HG02642 (cell line): Measurements from ENCODE around the gene BTN3A1.
"Not testable (repeated sequence)": the region's sequence is repeated elsewhere in the genome, so short reads cannot be mapped to it uniquely, and the experiment has no call there.

Source experiments
- ATAC-seq: cut with Tn5 transposase; IDR thresholded peaks from one replicate; pipeline ENCODE4 v1.9.1; 2021; ENCODE audit warnings: mild to moderate bottlenecking; ENCODE audit not compliant: unreplicated experiment, poor library complexity

The BTN3A1 gene

GRCh38 chr6:26437550-26437949, 35.5 kb downstream of the BTN3A1 start:
- ATAC-seq, result no peak

- no peak for ATAC-seq
Measured at GRCh38 chr6:26438000-26438399, 35.9 kb downstream of the BTN3A1 start.

DNA sequence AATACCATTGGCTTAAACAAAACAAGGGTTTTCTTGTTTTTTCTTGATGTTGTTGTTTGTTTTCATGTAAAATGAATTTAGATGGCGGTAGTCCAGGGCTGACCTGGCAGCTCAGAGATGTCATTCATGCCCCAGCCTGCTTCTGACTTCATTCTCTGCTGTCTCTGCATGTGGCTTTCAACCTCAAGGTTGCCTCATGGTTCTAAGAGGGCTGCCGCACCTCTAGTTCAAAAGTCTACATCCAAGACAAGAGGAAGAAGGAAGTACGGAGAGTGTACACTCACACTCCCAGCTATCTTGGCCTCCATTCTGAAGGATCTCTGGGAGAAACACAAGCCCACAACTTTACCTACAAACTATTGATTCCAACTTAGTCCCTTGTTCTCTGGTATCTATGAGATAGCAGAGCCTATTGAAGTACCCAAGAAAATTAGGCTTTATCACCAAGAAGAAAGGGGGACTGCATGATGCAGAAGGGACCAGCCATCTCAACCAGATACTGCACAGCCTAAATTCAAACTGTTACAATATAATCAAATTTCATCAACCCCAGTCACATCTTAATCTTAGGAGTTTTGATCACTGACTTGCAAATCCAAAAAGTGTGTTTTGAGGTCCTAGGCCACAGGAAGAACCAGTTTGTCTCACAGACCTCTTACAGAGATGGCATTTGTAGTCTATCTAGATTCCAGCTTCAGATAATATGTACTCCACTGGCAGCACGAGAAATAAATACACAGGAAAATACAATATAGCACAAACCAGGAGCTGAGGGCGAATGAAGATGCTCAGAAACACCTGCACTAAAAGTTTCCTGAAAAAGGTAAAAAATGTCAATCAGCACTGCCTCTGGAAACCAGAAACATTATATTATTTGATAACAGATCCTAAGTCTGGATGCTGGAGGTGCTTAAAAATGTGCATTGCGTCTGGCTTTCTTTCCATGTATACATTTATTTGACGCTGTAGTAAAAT, 37.4 kb downstream of the BTN3A1 start:
- no peak for ATAC-seq

DNA sequence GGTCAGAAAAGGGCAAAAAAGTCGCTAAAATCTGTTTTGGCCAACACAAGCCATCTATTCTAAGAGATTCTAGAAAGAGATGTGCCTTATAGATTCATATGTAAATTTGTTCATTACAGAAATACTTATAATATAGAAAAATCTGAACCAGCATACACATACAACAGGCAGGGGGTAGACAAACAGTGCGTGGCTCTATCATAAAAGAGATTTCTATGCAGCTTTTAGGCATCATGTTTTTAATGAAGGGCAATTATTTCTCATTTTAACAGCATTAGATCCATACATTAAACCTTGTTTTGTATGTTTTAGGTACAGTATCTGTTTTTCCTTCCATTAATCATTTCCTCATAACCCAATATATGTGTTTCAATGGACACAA, 38.9 kb downstream of the BTN3A1 start:
- ATAC-seq, result no peak

GRCh38 chr6:26441977-26442376, 39.9 kb downstream of the BTN3A1 start:
- no peak for ATAC-seq

GRCh38 chr6:26445934-26446667, 44.0 kb downstream of the BTN3A1 start:
- ATAC-seq, result peak; percentile 74

GRCh38 chr6:26447257-26447656, 45.2 kb downstream of the BTN3A1 start:
- ATAC-seq, result no peak

GRCh38 chr6:26450240-26450639, 48.2 kb downstream of the BTN3A1 start:
- no peak for ATAC-seq

- no peak for ATAC-seq
Measured at GRCh38 chr6:26452631-26453235, 50.7 kb downstream of the BTN3A1 start.

GRCh38 chr6:26454631-26455030, 52.6 kb downstream of the BTN3A1 start:
- no peak for ATAC-seq

- ATAC-seq, result no peak
Measured at GRCh38 chr6:26455357-26455970, 53.4 kb downstream of the BTN3A1 start.

GRCh38 chr6:26457264-26457805, 55.3 kb downstream of the BTN3A1 start:
- peak; percentile 30 for ATAC-seq

- peak; percentile 93 for ATAC-seq
Measured at GRCh38 chr6:26457806-26458688, 56.0 kb downstream of the BTN3A1 start, which contains the start of gene BTN2A1. Gene BTN2A1 (plus strand): TSS chr6:26457955. CDS start chr6:26458637, 682 bp downstream.

DNA sequence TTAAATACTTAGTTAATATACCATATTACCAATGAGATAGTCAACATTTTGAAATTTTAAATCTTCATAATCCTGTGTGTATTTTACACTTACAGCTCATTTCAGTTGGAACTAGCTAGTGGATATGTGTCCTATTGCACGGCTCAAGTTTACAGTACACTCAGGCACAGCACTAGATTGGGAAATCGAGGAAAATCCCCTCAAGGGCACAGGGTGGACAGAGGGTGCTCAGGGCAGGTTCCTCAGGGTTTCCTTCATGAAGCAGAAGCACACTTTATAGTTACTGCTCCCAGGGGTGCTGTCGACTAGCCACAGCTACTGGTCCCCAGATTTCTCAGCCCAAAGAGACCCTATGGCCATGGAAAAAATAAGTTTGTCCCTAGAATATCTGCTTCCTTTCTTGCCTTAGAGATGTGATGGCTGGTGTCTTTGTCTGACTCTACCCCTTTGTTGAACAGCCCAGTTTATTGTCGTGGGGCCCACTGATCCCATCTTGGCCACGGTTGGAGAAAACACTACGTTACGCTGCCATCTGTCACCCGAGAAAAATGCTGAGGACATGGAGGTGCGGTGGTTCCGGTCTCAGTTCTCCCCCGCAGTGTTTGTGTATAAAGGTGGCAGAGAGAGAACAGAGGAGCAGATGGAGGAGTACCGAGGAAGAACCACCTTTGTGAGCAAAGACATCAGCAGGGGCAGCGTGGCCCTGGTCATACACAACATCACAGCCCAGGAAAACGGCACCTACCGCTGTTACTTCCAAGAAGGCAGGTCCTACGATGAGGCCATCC, 57.1 kb downstream of the BTN3A1 start:
- ATAC-seq, result no peak

GRCh38 chr6:26461353-26461752, 59.3 kb downstream of the BTN3A1 start:
- not testable (repeated sequence) for ATAC-seq

- no peak for ATAC-seq
Measured at GRCh38 chr6:26464014-26464413, 61.9 kb downstream of the BTN3A1 start.

DNA sequence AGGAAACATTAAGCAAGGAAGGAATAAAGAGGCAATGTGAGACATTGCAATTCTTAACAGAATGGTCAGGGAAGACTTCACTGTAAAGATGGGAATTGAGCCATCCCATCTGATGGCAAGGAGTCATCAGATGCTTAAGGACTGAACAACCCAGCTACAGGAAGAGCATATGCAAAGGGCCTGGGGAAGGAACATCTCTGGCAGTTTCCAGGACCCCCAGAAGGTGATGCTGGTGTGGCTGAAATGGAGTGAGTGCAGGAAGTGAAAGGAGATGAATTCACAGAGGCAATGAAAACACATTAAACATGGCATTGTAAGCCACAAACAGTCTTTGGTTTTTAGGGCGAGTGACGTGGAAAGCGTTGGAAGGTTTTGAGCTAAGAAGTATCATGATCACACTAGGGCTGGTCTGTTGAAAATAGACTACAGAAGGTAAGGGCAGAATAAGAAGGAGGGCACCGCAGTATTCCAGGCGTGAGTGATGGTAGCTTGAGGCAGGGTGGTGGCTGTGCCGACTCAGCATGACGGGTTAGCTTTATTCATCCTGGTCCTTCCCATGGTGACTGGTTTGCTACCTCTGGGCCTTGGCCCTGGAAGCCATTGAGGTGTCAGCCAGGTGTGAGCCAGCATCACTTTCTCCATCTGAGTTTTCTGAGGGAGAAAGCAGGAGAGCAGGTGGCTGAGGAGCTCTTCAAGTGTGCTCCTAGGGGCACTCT, 62.5 kb downstream of the BTN3A1 start:
- ATAC-seq, result no peak
